Caco-2 (cell line): ENCODE results near the gene DHH. TPM values are rescaled to one million over a fixed set of nuclear protein-coding genes. Genes with fewer than 3 reads are reported as not detected.

Source experiments
- BruUV-seq: library from RNA; stranded (reverse); fragments of 400-500 nt; replicated peaks from 2 replicates; lab custom pipeline; 2021; lab: Mats Ljungman, UMichigan
- CTCF ChIA-PET: fragments of 300-600 bp; sonication (Branson Sonifier 250); formaldehyde crosslinking; loops from one replicate; lab custom pipeline; 2022; ENCODE audit warnings: antibody characterized with exemption; lab: Charles Lee
- POLR2A ChIA-PET: fragments of 300-600 bp; sonication (Branson Sonifier 250); formaldehyde crosslinking; loops from one replicate; lab custom pipeline; 2022; ENCODE audit warnings: antibody characterized with exemption; lab: Charles Lee
- DNase-seq, 2 experiments: peaks; one replicate each; pipeline versions ENCODE4 v3.0.0 to v3.0.0-alpha.2; 2020 to 2022
- H3K27me3 ChIP-seq: replicated peaks from 2 replicates; pipeline ENCODE4 v1.6.0; 2011; ENCODE audit warnings: low read length; ENCODE audit not compliant: control insufficient read depth, insufficient read depth
- H3K36me3 ChIP-seq: 2 replicates; pipeline ENCODE4 v1.5.1; 2011; ENCODE audit warnings: low read length; ENCODE audit not compliant: control insufficient read depth, insufficient read depth
- H3K4me1 ChIP-seq: fragments of 250-450 bp; sonication (Bioruptor Pico); 2 replicates; pipeline ENCODE4 v1.5.1; 2020; ENCODE audit warnings: mild to moderate bottlenecking
- H3K4me3 ChIP-seq: 2 replicates; pipeline ENCODE4 v1.5.1; 2011; ENCODE audit warnings: low read depth, mild to moderate bottlenecking, control low read depth, low read length
- H3K9me3 ChIP-seq: fragments of 250-450 bp; sonication (Bioruptor Pico); 2 replicates; pipeline ENCODE4 v1.5.1; 2020; ENCODE audit warnings: mild to moderate bottlenecking, moderate library complexity
- H3K27ac Mint-ChIP-seq: one replicate; pipeline ENCODE4 v1.8.0; 2022; ENCODE audit warnings: mixed read lengths; ENCODE audit not compliant: unreplicated experiment
- H3K27me3 Mint-ChIP-seq: one replicate; pipeline ENCODE4 v1.8.0; 2022; ENCODE audit warnings: mixed read lengths; ENCODE audit not compliant: insufficient read depth, unreplicated experiment
- H3K36me3 Mint-ChIP-seq: one replicate; pipeline ENCODE4 v1.8.0; 2022; ENCODE audit warnings: mild to moderate bottlenecking, mixed read lengths; ENCODE audit not compliant: insufficient read depth, unreplicated experiment
- H3K4me1 Mint-ChIP-seq: one replicate; pipeline ENCODE4 v1.8.0; 2022; ENCODE audit warnings: low read depth, mixed read lengths; ENCODE audit not compliant: unreplicated experiment
- H3K4me3 Mint-ChIP-seq: one replicate; pipeline ENCODE4 v1.8.0; 2022; ENCODE audit warnings: mild to moderate bottlenecking, moderate library complexity, mixed read lengths; ENCODE audit not compliant: unreplicated experiment
- H3K9me3 Mint-ChIP-seq: one replicate; pipeline ENCODE4 v1.8.0; 2022; ENCODE audit warnings: mixed read lengths; ENCODE audit not compliant: unreplicated experiment
- intact Hi-C: fragments of 100-400 bp; cut with micrococcal nuclease; formaldehyde crosslinking; loops from one replicate; pipeline ENCODE4 v1.10.0; 2022; ENCODE audit not compliant: unreplicated experiment
- total RNA-seq: library from RNA; stranded (reverse); gene quantifications from 2 replicates; pipeline ENCODE4 v1.2.3, GENCODE V29; 2022
- TF ChIP-seq, protein P1 (sequence below), 2 experiments: fragments of 200-600 bp in 1 of 2; IDR thresholded peaks; 1 replicate in 1 of 2; 2 replicates in 1 of 2; pipeline versions ENCODE4 v1.5.1 to v1.8.0; 2011 to 2022; ENCODE audit warnings: antibody characterized with exemption in 1 of 2, control low read depth in 1 of 2, inconsistent platforms in 1 of 2, low read depth in 1 of 2, low read length in 1 of 2, mild to moderate bottlenecking in 1 of 2, moderate library complexity in 1 of 2; ENCODE audit not compliant: insufficient read depth in 1 of 2, severe bottlenecking in 1 of 2, unreplicated experiment in 1 of 2

The DHH gene
- total RNA-seq, 1 experiment from 2014 or later, result 0.16 TPM

DNA sequence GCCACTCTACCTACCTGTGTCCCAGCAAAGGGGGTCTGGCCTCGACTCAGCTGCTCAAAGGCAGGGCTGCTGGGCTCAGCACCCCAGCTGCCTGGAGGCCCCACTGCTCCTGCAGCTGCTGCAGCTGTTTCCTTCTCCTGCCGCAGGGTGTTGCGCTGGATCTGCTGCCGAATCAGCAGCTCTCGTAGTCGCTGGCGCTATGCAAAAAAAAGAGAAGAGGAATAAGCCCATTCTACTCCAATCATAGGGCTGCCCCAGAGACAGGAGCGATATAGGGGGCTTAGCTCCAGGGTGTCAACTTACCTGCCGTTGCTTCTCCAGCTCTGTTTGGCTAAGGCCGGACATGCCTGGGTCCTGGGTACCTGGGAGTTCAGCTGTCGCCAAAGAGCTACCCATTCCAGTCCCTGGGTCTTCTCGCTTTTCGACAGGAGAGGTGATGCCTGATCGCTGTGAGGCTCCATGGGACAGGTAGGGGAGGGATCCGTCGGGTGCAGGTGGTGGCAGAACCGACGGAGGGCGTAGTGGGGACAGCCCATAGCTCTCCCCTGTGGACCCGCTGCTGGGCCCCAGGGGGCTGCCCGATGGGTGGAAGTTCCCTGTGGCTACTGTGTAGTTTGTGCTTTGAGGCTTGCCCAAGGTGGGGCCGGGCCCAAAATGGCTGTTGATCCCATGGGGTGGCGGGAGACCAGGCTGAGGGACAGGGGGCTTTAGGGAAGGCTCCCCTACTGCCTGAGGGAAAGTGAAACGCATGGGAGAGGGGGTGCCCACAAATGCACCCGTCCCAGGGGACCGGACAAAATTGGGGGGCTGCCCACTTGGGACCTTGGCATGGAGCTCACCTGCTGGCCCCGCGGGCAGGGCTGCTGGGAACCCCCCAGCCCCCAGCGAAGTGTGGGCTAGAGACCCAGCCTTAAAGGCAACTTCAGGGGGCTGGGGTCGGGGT, 54.9 kb downstream of the DHH start:
- H3K36me3 ChIP-seq, result peaks cover 11% of the 10 kb centered on the region
- Mint-ChIP-seq H3K4me1 (no peaks in the 10 kb centered on the region), H3K36me3 (peaks cover 92% of the 10 kb centered on the region), H3K4me3 (no peak overlapping the region), H3K27me3 (no peaks in the 10 kb centered on the region), H3K9me3 (no peaks in the 10 kb centered on the region), H3K27ac (no peak overlapping the region)
- BruUV-seq, result no TSS peak
- CTCF ChIA-PET, result interaction anchor here (0.6 to 1.1 kb wide), 3 partner anchors 20 to 120 kb away, joined by 4 to 7 read pairs (median 6); no protein-coding TSS in a partner anchor
- H3K27me3 ChIP-seq, result no peaks in the 10 kb centered on the region
- H3K4me1 ChIP-seq, result no peaks in the 10 kb centered on the region
- TF ChIP-seq, protein P1, sequence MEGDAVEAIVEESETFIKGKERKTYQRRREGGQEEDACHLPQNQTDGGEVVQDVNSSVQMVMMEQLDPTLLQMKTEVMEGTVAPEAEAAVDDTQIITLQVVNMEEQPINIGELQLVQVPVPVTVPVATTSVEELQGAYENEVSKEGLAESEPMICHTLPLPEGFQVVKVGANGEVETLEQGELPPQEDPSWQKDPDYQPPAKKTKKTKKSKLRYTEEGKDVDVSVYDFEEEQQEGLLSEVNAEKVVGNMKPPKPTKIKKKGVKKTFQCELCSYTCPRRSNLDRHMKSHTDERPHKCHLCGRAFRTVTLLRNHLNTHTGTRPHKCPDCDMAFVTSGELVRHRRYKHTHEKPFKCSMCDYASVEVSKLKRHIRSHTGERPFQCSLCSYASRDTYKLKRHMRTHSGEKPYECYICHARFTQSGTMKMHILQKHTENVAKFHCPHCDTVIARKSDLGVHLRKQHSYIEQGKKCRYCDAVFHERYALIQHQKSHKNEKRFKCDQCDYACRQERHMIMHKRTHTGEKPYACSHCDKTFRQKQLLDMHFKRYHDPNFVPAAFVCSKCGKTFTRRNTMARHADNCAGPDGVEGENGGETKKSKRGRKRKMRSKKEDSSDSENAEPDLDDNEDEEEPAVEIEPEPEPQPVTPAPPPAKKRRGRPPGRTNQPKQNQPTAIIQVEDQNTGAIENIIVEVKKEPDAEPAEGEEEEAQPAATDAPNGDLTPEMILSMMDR (IDR thresholded peaks at IDR 0.05; ENCODE audit: insufficient read depth in 1 of 2, low read depth in 1 of 2, low read length in 1 of 2, severe bottlenecking in 1 of 2, unreplicated experiment in 1 of 2), result no peak
- no peaks in the 10 kb centered on the region for H3K9me3 ChIP-seq
- intact Hi-C loops, result no loop called here
- DNase-seq, result no peak
- H3K4me3 ChIP-seq, result no peak overlapping the region
- POLR2A ChIA-PET, result interaction anchor here (0.6 kb wide), 1 partner anchor 174 kb away, joined by 4 read pairs; no protein-coding TSS in a partner anchor

DNA sequence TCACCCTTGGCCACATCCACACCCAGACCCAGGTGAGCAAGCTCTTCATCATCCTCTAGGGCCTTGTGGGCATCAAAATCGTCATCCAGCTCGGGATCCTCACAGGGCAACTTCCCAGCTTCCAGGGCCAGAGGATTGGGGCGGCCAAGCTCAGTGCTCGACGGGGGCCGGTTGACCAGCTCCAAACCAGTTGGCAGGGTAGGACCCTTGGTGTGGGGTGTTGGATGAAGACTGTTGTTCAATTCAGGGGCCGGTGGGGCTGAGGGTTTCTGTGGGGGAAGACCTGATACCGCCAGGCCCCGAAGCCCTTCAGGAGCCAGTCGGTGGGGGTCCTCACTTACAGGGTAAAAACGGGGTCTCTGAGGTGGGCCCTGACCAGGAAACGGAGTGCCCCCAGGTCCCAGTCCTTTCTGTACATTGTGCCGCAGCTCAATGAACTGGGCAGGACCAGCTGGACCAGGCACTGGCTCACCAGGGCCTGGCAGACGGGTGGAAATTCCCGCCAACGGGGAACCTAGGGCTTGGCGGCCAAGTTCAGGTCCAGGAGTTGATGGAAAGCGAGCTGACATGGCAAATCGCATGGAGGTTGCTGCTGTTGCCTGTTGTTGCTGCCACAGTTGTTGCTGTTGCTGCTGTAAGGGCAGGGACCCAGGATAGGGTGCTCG, 56.2 kb downstream of the DHH start:
- no peak for DNase-seq
- TF ChIP-seq, protein P1 (IDR thresholded peaks at IDR 0.05; ENCODE audit: insufficient read depth in 1 of 2, low read depth in 1 of 2, low read length in 1 of 2, severe bottlenecking in 1 of 2, unreplicated experiment in 1 of 2), result no peak
- H3K4me1 Mint-ChIP-seq, result no peaks in the 10 kb centered on the region
- ChIA-PET CTCF (interaction anchor here (1.1 kb wide), 1 partner anchor 26 kb away, joined by 4 read pairs; no protein-coding TSS in a partner anchor), POLR2A (interaction anchor here (0.6 kb wide), 1 partner anchor 93 kb away, joined by 4 read pairs; the partner anchor contains the start of gene TUBA1B)
- no TSS peak for BruUV-seq
- no peak overlapping the region for H3K27ac Mint-ChIP-seq
- no peaks in the 10 kb centered on the region for H3K9me3 ChIP-seq
- H3K4me1 ChIP-seq, result no peaks in the 10 kb centered on the region
- H3K9me3 Mint-ChIP-seq, result no peaks in the 10 kb centered on the region
- no peak overlapping the region for H3K4me3 ChIP-seq
- no peak overlapping the region for H3K4me3 Mint-ChIP-seq
- intact Hi-C loops, result no loop called here
- H3K27me3 ChIP-seq, result no peaks in the 10 kb centered on the region
- peaks cover 6% of the 10 kb centered on the region for H3K36me3 ChIP-seq
- peaks cover 92% of the 10 kb centered on the region for H3K36me3 Mint-ChIP-seq
- H3K27me3 Mint-ChIP-seq, result no peaks in the 10 kb centered on the region

DNA sequence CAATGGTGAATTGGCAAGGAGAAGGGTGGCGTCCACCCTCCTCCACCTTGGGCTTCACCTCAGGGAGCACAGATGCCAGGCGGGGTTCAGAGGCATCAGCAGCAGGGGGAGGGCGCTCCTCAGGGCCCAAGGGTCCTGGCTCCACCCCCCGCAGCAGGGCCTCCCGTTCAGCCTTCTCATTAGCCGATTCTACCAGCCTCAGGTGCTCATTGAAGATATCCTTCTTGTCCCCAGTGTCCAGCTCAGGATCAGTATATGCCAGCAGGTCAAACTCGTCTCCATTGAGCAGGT, 56.7 kb downstream of the DHH start:
- H3K27ac Mint-ChIP-seq, result no peak overlapping the region
- Histone ChIP-seq H3K4me1 (no peaks in the 10 kb centered on the region), H3K36me3 (peaks cover 3% of the 10 kb centered on the region; the same call in 1 of the 2 replicates), H3K27me3 (no peaks in the 10 kb centered on the region), H3K9me3 (no peaks in the 10 kb centered on the region), H3K4me3 (no peak overlapping the region)
- no TSS peak for BruUV-seq
- no peaks in the 10 kb centered on the region for H3K27me3 Mint-ChIP-seq
- ChIA-PET POLR2A (no interaction called here), CTCF (no interaction called here)
- no peaks in the 10 kb centered on the region for H3K9me3 Mint-ChIP-seq
- H3K4me3 Mint-ChIP-seq, result no peak overlapping the region
- H3K36me3 Mint-ChIP-seq, result peaks cover 92% of the 10 kb centered on the region
- intact Hi-C loops, result no loop called here
- TF ChIP-seq, protein P1 (IDR thresholded peaks at IDR 0.05; ENCODE audit: insufficient read depth in 1 of 2, low read depth in 1 of 2, low read length in 1 of 2, severe bottlenecking in 1 of 2, unreplicated experiment in 1 of 2), result no peak
- H3K4me1 Mint-ChIP-seq, result no peaks in the 10 kb centered on the region
- DNase-seq, result no peak
